ENCODE results near the gene VPS37B.

DNA sequence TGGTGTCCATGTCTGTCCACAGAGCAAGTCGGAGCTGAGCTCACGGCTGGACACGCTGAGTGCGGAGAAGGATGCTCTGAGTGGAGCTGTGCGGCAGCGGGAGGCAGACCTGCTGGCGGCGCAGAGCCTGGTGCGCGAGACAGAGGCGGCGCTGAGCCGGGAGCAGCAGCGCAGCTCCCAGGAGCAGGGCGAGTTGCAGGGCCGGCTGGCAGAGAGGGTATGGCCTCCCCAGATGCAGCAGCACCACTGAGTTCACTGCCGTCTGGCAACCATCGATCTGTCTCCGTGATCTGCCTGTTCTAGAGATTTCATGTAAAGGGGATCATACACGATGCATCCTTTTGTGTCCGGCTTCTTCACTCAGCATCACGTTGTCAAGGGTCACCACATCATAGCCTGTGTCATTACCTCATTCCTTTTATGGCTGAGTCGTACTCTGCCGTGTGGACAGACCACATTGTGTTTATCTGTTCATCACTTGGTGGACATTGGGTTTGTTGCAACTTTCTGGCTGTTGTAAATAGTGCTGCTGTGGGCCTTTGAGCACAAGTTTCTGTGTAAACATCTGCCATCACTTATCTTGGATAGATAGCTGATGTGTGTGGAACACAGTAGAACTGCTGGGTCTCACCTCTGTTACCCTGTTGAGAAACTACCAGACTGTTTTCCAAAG, 38.8 kb downstream of the VPS37B start:
- TF ChIP-seq YY1 (IDR thresholded peaks at IDR 0.05; ENCODE audit: insufficient read depth, insufficient read length): no peak
- no peak for TF ChIP-seq SUZ12 (IDR thresholded peaks at IDR 0.05; ENCODE audit: extremely low read depth, insufficient read depth, insufficient read length)
- no peak for TF ChIP-seq ZNF274 (IDR thresholded peaks at IDR 0.05; ENCODE audit: low read depth, low read length)
